Choroid plexus epithelial cell (primary cell): ENCODE data around the gene HELZ.

Experiments
- DNase-seq: peaks from one replicate; pipeline ENCODE4 v3.0.0-alpha.2; 2010; ENCODE audit warnings: low read depth
- H3K4me3 ChIP-seq: 2 replicates; pipeline ENCODE4 v1.5.1; 2011; ENCODE audit warnings: low read depth, mild to moderate bottlenecking, control low read depth, low read length, moderate library complexity
- TF ChIP-seq, protein P1 (sequence below): conservative IDR thresholded peaks from 2 replicates; pipeline ENCODE4 v1.5.1; 2011; ENCODE audit warnings: low read depth, mild to moderate bottlenecking, control low read depth, inconsistent platforms, low read length, moderate library complexity

HELZ gene

DNA sequence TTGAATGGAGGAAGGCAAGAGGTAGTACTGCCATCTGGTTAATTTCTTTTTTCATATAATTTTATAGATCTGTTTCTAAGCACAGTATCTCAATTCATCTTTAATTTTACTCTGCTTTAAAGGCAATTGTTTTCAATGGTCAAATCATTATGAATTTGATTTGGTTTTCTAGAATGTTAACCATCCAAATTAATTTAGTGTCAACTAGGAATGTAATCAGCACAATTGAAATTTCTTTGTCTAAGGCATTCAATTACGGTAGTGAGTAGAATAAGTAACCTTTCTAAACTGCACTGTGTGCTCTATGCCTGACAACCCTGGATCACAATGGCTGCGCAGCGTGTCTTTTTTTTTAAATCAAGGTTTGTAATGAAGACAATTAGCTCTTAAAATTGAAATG lies 156.4 kb downstream of the HELZ start:
- TF ChIP-seq, protein P1, sequence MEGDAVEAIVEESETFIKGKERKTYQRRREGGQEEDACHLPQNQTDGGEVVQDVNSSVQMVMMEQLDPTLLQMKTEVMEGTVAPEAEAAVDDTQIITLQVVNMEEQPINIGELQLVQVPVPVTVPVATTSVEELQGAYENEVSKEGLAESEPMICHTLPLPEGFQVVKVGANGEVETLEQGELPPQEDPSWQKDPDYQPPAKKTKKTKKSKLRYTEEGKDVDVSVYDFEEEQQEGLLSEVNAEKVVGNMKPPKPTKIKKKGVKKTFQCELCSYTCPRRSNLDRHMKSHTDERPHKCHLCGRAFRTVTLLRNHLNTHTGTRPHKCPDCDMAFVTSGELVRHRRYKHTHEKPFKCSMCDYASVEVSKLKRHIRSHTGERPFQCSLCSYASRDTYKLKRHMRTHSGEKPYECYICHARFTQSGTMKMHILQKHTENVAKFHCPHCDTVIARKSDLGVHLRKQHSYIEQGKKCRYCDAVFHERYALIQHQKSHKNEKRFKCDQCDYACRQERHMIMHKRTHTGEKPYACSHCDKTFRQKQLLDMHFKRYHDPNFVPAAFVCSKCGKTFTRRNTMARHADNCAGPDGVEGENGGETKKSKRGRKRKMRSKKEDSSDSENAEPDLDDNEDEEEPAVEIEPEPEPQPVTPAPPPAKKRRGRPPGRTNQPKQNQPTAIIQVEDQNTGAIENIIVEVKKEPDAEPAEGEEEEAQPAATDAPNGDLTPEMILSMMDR, result no peak
- DNase-seq, result no peak
- no peak overlapping the region for H3K4me3 ChIP-seq

DNA sequence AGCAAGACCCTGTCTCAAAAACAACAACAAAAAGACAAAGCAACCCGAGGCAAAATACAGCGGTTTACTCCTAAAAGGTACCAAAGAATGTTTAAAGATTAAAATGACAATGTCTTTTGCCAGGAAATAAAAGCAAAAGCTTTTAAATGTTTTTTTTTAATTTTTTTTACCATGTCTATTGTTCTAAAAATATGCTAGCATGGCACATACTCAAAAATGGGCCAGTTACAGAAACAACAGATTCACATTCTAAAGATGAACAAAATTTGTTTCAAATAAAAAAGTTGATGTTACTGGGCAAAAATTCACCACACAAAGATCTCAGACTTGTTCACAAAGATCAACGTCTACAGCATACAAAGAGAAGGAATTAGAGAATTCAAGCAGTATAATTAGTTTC lies 159.6 kb downstream of the HELZ start:
- TF ChIP-seq, protein P1, result no peak
- no peak for DNase-seq
- no peak overlapping the region for H3K4me3 ChIP-seq

DNA sequence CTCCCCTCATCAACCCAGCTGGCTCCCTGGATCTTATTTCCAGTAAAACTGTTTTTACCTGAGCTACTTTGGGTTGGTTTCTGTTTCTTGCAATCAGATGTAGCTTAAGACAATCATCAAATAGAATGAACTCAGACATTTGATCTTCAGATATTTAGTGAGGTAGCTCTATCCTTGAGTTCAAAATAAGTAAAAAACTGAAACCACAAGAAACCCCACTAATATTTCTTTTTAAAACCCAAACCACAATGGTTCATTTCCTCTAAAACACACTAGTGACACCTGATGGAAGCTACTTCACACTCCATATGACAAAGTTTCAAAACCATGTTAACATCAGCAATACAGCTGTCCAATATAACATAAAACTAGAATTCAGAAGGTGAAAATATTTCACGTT lies 162.9 kb downstream of the HELZ start:
- TF ChIP-seq, protein P1, result no peak
- no peak overlapping the region for H3K4me3 ChIP-seq
- DNase-seq, result peak; percentile 6

DNA sequence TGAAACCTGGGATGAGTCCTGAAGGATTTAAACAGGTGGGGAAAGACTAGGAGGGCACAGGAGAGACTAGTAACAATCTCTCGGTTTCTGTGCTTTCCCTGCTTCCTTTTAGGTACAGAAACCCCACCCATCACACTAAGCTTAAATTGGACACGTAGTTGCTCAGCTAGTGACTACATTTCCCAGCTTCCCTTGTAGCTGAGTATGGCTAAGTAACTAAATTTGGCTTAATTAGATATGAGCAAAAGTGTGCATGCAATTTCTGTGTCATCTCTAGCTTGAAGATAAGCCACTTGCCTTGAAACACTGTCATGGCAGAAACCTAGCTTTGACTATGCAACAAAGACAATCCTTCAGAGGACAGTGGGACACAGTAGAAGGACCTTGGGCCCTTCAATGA lies 164.2 kb downstream of the HELZ start:
- H3K4me3 ChIP-seq, result no peak overlapping the region
- TF ChIP-seq, protein P1, result no peak
- no peak for DNase-seq

DNA sequence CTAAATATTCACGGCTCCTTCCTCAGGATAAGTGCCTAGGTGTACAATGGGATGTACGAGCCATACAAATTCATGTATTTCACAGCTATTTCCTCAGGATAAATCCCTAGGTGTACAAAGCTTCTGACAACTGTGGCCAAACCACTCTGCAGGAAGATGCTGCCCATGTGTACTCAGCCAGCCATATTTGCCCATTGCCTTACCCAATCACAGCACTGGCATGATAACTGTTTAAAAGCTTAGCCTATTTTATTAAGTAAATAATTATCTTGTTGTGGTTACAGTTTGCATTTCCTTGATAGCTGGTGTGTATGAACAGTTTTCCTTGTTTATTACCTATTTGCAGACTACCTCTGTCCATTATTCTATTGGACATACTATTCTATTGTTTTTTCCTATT lies 165.5 kb downstream of the HELZ start:
- TF ChIP-seq, protein P1, result no peak
- no peak overlapping the region for H3K4me3 ChIP-seq
- no peak for DNase-seq

DNA sequence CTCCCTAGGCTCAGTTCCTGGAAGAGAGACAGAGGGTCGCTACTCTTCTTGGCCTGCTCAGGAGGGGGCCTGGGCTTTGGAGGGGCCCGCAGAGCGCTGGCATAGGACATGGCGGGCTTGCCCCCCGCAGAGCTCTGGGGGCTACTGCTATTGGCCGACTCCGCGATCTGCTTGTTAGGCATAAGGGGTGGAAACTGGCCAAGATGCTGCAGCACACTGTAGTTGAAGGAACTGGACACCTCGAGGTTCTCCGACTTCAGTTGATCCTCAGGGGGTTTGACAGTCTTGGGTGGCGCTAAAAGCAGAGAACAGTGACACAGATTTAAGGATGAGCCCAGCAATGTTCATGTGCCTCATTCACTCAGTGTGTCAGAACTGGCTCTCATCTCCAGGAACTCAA lies 166.7 kb downstream of the HELZ start:
- no peak overlapping the region for H3K4me3 ChIP-seq
- DNase-seq, result no peak

DNA sequence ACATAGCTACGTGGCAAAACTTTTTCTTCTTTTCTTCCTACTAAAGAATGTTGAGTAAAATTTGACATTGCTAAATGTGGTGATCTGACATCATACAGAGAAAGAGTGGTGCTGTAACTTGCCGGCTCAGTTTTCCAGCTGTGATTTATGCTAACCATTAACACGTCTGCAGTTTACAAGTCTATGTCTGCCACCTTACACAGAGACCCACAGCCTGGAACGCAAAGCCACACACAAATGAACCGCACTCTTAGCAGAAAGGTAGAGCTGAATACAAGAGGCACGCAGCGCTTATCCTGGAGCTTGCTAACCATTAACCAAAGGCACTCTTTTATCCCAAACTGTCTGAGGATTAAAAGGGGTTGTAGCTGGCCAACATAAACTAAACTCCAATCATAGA lies 168.7 kb downstream of the HELZ start:
- TF ChIP-seq, protein P1, result no peak
- H3K4me3 ChIP-seq, result no peak overlapping the region
- DNase-seq, result no peak

More for the DNA sequence above, 166.7 kb downstream of the HELZ start:
- TF ChIP-seq, protein P1, result no peak
